ENCODE results near the gene CPA4.

GRCh38 chr7:130269318-130269694 is 23.7 kb upstream of the CPA4 start:
- TF ChIP-seq POLR2AphosphoS5 (IDR thresholded peaks at IDR 0.05), result no peak
- TF ChIP-seq CTCF (IDR thresholded peaks at IDR 0.05), result no peak
- no peak for TF ChIP-seq POLR2A (IDR thresholded peaks at IDR 0.05)

Measured in transverse colon (tissue), 4 donors.